Endothelial cell of umbilical vein (primary cell): Measurements from ENCODE around the gene KAT2B.

ENCODE experiments used
- EZH2 ChIP-seq: IDR thresholded peaks from 2 replicates; pipeline ENCODE4 v1.6.1; 2012; ENCODE audit warnings: borderline replicate concordance, low read depth, mild to moderate bottlenecking, moderate library complexity, low read length, inconsistent platforms; ENCODE audit not compliant: severe bottlenecking
- GATA2 ChIP-seq: IDR thresholded peaks from 2 replicates; pipeline ENCODE4 v1.7.0; 2011; ENCODE audit warnings: low read depth, mild to moderate bottlenecking, moderate library complexity, mixed read lengths, low read length; ENCODE audit not compliant: insufficient read length, insufficient read depth
- JUN ChIP-seq: IDR thresholded peaks from 2 replicates; pipeline ENCODE4 v1.6.1; 2011; ENCODE audit warnings: borderline replicate concordance, low read depth; ENCODE audit not compliant: insufficient read length, insufficient read depth
- MYC ChIP-seq: IDR thresholded peaks from one replicate; pipeline ENCODE4 v1.6.1; 2011; ENCODE audit warnings: mild to moderate bottlenecking, low read depth, low read length
- POLR2A ChIP-seq: IDR thresholded peaks from 2 replicates; pipeline ENCODE4 v1.6.1; 2012; ENCODE audit warnings: low read depth, mild to moderate bottlenecking, control low read depth, low read length
- POLR2AphosphoS5 ChIP-seq: IDR thresholded peaks from 2 replicates; pipeline ENCODE4 v1.6.1; 2012; ENCODE audit warnings: low read depth, mild to moderate bottlenecking, control low read depth, low read length, moderate library complexity; ENCODE audit not compliant: insufficient read depth
- TF ChIP-seq, protein P1 (sequence below), 2 donors: IDR thresholded peaks; 1 replicate in 1 of 2; 2 replicates in 1 of 2; pipeline ENCODE4 v1.5.1; 2011; ENCODE audit warnings: low read length in 2 of 2, mild to moderate bottlenecking in 2 of 2, moderate library complexity in 2 of 2, control low read depth in 1 of 2, inconsistent platforms in 1 of 2, low read depth in 1 of 2; ENCODE audit not compliant: insufficient read depth in 1 of 2; ENCODE audit errors: extremely low read depth in 1 of 2
- TF ChIP-seq, protein P2 (sequence below): IDR thresholded peaks from 2 replicates; pipeline ENCODE4 v1.6.1; 2011; ENCODE audit not compliant: insufficient read depth, insufficient read length

DNA sequence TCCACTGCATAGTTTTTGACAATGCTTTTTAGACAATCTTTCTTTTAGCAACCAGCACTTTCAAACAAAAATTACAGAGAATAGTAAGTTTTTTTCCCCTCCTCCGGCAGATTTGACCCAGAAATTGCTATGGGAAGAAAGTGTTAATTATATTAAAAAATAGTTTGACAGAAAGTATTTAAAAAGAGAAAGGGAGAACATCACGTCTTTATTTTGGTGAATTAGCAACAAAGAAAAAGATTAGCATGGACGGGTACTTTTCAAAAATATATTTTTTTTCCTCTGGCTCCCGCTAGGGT, 831 bp upstream of the KAT2B start:
- no peak for TF ChIP-seq POLR2A
- TF ChIP-seq, protein P1, sequence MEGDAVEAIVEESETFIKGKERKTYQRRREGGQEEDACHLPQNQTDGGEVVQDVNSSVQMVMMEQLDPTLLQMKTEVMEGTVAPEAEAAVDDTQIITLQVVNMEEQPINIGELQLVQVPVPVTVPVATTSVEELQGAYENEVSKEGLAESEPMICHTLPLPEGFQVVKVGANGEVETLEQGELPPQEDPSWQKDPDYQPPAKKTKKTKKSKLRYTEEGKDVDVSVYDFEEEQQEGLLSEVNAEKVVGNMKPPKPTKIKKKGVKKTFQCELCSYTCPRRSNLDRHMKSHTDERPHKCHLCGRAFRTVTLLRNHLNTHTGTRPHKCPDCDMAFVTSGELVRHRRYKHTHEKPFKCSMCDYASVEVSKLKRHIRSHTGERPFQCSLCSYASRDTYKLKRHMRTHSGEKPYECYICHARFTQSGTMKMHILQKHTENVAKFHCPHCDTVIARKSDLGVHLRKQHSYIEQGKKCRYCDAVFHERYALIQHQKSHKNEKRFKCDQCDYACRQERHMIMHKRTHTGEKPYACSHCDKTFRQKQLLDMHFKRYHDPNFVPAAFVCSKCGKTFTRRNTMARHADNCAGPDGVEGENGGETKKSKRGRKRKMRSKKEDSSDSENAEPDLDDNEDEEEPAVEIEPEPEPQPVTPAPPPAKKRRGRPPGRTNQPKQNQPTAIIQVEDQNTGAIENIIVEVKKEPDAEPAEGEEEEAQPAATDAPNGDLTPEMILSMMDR (IDR thresholded peaks at IDR 0.05; ENCODE audit: extremely low read depth in 1 of 2, insufficient read depth in 1 of 2, low read depth in 1 of 2, low read length in 2 of 2) = no peak
- no peak for TF ChIP-seq POLR2AphosphoS5
- TF ChIP-seq JUN = no peak
- TF ChIP-seq, protein P2, sequence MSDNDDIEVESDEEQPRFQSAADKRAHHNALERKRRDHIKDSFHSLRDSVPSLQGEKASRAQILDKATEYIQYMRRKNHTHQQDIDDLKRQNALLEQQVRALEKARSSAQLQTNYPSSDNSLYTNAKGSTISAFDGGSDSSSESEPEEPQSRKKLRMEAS = no peak
- TF ChIP-seq EZH2 = no peak
- no peak for TF ChIP-seq GATA2
- TF ChIP-seq MYC = no peak
